NCI-H2081 (cell line): ENCODE results near the gene ARHGEF1.

Experiments used
- DNase-seq, 2 experiments: peaks; one replicate each; lab custom pipeline; 2025; lab: John Stamatoyannopoulos, UW

The ARHGEF1 gene

GRCh38 chr19:41883821-41884733 lies 1.1 kb downstream of the ARHGEF1 start:
- DNase-seq, result peak; percentile 96 to 98

- DNase-seq, result no peak
Observed at GRCh38 chr19:41886761-41887710, 4.1 kb downstream of the ARHGEF1 start.

GRCh38 chr19:41887711-41888382 lies 4.9 kb downstream of the ARHGEF1 start:
- DNase-seq, result no peak

- DNase-seq, result no peak
Observed at GRCh38 chr19:41888926-41889325, 5.9 kb downstream of the ARHGEF1 start.

- DNase-seq, result no peak
Observed at GRCh38 chr19:41889896-41890295, 6.9 kb downstream of the ARHGEF1 start.

GRCh38 chr19:41890936-41891335 lies 8.0 kb downstream of the ARHGEF1 start:
- no peak for DNase-seq

- no peak for DNase-seq
Observed at GRCh38 chr19:41892173-41892902, 9.4 kb downstream of the ARHGEF1 start.

- no peak for DNase-seq
Observed at GRCh38 chr19:41893899-41894298, 10.9 kb downstream of the ARHGEF1 start.

- DNase-seq, result no peak
Observed at GRCh38 chr19:41894350-41894749, 11.4 kb downstream of the ARHGEF1 start.

GRCh38 chr19:41895745-41896580 lies 13.0 kb downstream of the ARHGEF1 start:
- DNase-seq, result no peak

GRCh38 chr19:41896581-41896942 lies 13.6 kb downstream of the ARHGEF1 start:
- DNase-seq, result no peak

GRCh38 chr19:41897181-41897580 lies 14.2 kb downstream of the ARHGEF1 start:
- no peak for DNase-seq

- DNase-seq, result no peak
Observed at GRCh38 chr19:41897820-41898219, 14.8 kb downstream of the ARHGEF1 start.

GRCh38 chr19:41898235-41898634 lies 15.3 kb downstream of the ARHGEF1 start:
- no peak for DNase-seq

- no peak for DNase-seq
Observed at GRCh38 chr19:41901707-41902360, 18.9 kb downstream of the ARHGEF1 start.

- no peak for DNase-seq
Observed at GRCh38 chr19:41902594-41902993, 19.6 kb downstream of the ARHGEF1 start.

- DNase-seq, result no peak
Observed at GRCh38 chr19:41903193-41903953, 20.4 kb downstream of the ARHGEF1 start.

GRCh38 chr19:41904118-41904870 lies 21.3 kb downstream of the ARHGEF1 start:
- peak; percentile 53 to 56 for DNase-seq
